Panc1 (cell line): ENCODE data around the gene SLC4A9.

Experiments
- TCF7L2 ChIP-seq: IDR thresholded peaks from 2 replicates; pipeline ENCODE4 v1.6.1; 2011; ENCODE audit warnings: mild to moderate bottlenecking, low read depth, low read length, inconsistent platforms
- TF ChIP-seq, protein P1 (sequence below): fragments of 450-650 bp; IDR thresholded peaks from 2 replicates; pipeline ENCODE4 v1.5.1; 2017; ENCODE audit warnings: mild to moderate bottlenecking
- TF ChIP-seq, protein P2 (sequence below), 2 experiments: IDR thresholded peaks; 2 replicates each; pipeline ENCODE4 v1.6.1; 2011 to 2012; ENCODE audit warnings: low read depth in 2 of 2, control low read depth in 1 of 2, low read length in 1 of 2, mild to moderate bottlenecking in 1 of 2, moderate library complexity in 1 of 2; ENCODE audit not compliant: insufficient read depth in 1 of 2

DNA sequence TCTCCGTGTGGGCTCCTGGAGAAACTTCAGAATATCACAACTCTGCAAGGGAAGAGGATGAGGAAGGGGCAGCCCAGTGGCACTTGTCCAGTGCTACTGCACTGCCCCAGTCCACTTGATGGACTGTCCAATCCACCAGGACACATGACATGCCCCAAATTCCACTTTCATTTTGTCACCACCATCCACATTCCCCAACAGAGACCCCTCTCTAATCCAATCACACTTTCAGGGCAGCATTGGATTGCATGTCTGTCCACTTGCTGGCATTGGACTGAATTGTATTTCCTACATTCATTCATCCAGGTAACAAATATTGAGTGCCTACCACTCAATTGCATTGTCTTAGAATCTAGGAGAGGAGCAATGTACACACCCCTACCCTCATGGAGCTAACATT, 28.4 kb upstream of the SLC4A9 start:
- TF ChIP-seq, protein P1, sequence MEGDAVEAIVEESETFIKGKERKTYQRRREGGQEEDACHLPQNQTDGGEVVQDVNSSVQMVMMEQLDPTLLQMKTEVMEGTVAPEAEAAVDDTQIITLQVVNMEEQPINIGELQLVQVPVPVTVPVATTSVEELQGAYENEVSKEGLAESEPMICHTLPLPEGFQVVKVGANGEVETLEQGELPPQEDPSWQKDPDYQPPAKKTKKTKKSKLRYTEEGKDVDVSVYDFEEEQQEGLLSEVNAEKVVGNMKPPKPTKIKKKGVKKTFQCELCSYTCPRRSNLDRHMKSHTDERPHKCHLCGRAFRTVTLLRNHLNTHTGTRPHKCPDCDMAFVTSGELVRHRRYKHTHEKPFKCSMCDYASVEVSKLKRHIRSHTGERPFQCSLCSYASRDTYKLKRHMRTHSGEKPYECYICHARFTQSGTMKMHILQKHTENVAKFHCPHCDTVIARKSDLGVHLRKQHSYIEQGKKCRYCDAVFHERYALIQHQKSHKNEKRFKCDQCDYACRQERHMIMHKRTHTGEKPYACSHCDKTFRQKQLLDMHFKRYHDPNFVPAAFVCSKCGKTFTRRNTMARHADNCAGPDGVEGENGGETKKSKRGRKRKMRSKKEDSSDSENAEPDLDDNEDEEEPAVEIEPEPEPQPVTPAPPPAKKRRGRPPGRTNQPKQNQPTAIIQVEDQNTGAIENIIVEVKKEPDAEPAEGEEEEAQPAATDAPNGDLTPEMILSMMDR, result no peak
- TF ChIP-seq, protein P2, sequence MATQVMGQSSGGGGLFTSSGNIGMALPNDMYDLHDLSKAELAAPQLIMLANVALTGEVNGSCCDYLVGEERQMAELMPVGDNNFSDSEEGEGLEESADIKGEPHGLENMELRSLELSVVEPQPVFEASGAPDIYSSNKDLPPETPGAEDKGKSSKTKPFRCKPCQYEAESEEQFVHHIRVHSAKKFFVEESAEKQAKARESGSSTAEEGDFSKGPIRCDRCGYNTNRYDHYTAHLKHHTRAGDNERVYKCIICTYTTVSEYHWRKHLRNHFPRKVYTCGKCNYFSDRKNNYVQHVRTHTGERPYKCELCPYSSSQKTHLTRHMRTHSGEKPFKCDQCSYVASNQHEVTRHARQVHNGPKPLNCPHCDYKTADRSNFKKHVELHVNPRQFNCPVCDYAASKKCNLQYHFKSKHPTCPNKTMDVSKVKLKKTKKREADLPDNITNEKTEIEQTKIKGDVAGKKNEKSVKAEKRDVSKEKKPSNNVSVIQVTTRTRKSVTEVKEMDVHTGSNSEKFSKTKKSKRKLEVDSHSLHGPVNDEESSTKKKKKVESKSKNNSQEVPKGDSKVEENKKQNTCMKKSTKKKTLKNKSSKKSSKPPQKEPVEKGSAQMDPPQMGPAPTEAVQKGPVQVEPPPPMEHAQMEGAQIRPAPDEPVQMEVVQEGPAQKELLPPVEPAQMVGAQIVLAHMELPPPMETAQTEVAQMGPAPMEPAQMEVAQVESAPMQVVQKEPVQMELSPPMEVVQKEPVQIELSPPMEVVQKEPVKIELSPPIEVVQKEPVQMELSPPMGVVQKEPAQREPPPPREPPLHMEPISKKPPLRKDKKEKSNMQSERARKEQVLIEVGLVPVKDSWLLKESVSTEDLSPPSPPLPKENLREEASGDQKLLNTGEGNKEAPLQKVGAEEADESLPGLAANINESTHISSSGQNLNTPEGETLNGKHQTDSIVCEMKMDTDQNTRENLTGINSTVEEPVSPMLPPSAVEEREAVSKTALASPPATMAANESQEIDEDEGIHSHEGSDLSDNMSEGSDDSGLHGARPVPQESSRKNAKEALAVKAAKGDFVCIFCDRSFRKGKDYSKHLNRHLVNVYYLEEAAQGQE (IDR thresholded peaks at IDR 0.05; ENCODE audit: insufficient read depth in 1 of 2, low read depth in 2 of 2, low read length in 1 of 2), result no peak
- no peak for TF ChIP-seq TCF7L2
